Measurements from ENCODE around the gene CDHR3. TPM values are rescaled to one million over a fixed set of nuclear protein-coding genes. Genes with fewer than 3 reads are reported as not detected.

Gene CDHR3
- total RNA-seq, 1 donor from 2014 or later: 1.4 TPM

GRCh38 chr7:106073701-106074100 lies 110.6 kb downstream of the CDHR3 start:
- no peak overlapping the region for H3K9ac ChIP-seq
- Mint-ChIP-seq H3K4me3 (no peak overlapping the region), H3K9me3 (no peaks in the 10 kb centered on the region), H3K27me3 (ENCODE audit: insufficient read depth, low read depth) (peaks cover 8% of the 10 kb centered on the region), H3K4me1 (peaks cover 31% of the 10 kb centered on the region), H3K27ac (peak overlapping the region; percentile 1), H3K36me3 (no peaks in the 10 kb centered on the region)
- H3F3A ChIP-seq (ENCODE audit: low read depth): no peaks in the 10 kb centered on the region
- H4K20me1 ChIP-seq (ENCODE audit: low read depth): no peaks in the 10 kb centered on the region
- H2AFZ ChIP-seq (replicated peaks): no peak overlapping the region
- no peaks in the 10 kb centered on the region for H3K27me3 ChIP-seq
- no peak overlapping the region for H3K4me2 ChIP-seq
- TF ChIP-seq EZH2phosphoT487 (IDR thresholded peaks at IDR 0.05) (no peak), EZH2 (IDR thresholded peaks at IDR 0.05) (no peak)
- TF ChIP-seq, protein P1, sequence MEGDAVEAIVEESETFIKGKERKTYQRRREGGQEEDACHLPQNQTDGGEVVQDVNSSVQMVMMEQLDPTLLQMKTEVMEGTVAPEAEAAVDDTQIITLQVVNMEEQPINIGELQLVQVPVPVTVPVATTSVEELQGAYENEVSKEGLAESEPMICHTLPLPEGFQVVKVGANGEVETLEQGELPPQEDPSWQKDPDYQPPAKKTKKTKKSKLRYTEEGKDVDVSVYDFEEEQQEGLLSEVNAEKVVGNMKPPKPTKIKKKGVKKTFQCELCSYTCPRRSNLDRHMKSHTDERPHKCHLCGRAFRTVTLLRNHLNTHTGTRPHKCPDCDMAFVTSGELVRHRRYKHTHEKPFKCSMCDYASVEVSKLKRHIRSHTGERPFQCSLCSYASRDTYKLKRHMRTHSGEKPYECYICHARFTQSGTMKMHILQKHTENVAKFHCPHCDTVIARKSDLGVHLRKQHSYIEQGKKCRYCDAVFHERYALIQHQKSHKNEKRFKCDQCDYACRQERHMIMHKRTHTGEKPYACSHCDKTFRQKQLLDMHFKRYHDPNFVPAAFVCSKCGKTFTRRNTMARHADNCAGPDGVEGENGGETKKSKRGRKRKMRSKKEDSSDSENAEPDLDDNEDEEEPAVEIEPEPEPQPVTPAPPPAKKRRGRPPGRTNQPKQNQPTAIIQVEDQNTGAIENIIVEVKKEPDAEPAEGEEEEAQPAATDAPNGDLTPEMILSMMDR (IDR thresholded peaks at IDR 0.05): no peak
- DNase-seq (ENCODE audit: low spot score): no peak
- no peaks in the 10 kb centered on the region for H3K4me1 ChIP-seq
- no peak overlapping the region for H3K4me3 ChIP-seq
- no peaks in the 10 kb centered on the region for H3K36me3 ChIP-seq
- no peak overlapping the region for H3K27ac ChIP-seq
- no peaks in the 10 kb centered on the region for H3K9me3 ChIP-seq (ENCODE audit: low read depth)
- H3K79me2 ChIP-seq (ENCODE audit: low read depth): no peaks in the 10 kb centered on the region

DNA sequence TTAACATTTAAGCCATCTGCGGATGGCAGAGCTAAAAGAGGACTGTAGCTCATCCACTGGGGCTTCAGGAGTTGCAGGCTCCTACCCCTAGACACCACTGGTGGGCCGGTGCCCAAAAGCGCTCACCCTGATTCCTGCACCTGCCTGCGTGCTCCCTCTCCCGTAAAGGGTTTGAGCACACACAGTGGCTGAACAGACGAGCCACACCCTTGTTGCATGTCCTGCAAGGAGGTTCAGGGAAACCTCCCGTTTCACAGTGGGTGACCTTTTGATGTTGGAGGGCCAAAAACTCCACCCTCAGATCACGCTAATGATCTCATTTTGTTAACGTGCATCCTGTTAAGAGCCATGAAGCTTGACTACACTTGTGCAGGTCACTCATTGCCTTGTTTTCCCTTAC lies 111.2 kb downstream of the CDHR3 start:
- Histone ChIP-seq H3K27ac (no peak overlapping the region), H3K36me3 (no peaks in the 10 kb centered on the region), H3K4me1 (no peaks in the 10 kb centered on the region), H3K27me3 (no peaks in the 10 kb centered on the region), H3K4me2 (no peak overlapping the region), H4K20me1 (ENCODE audit: low read depth) (no peaks in the 10 kb centered on the region), H2AFZ (replicated peaks) (no peak overlapping the region), H3K4me3 (no peak overlapping the region), H3F3A (ENCODE audit: low read depth) (no peaks in the 10 kb centered on the region), H3K79me2 (ENCODE audit: low read depth) (no peaks in the 10 kb centered on the region), H3K9ac (no peak overlapping the region), H3K9me3 (ENCODE audit: low read depth) (no peaks in the 10 kb centered on the region)
- Mint-ChIP-seq H3K27ac (no peak overlapping the region), H3K9me3 (no peaks in the 10 kb centered on the region), H3K4me3 (no peak overlapping the region), H3K4me1 (peaks cover 31% of the 10 kb centered on the region), H3K36me3 (no peaks in the 10 kb centered on the region), H3K27me3 (ENCODE audit: insufficient read depth, low read depth) (peaks cover 8% of the 10 kb centered on the region)
- no peak for DNase-seq (ENCODE audit: low spot score)
- no peak for TF ChIP-seq EZH2 (IDR thresholded peaks at IDR 0.05)
- TF ChIP-seq, protein P1 (IDR thresholded peaks at IDR 0.05): no peak
- no peak for TF ChIP-seq EZH2phosphoT487 (IDR thresholded peaks at IDR 0.05)

- H3K4me1 Mint-ChIP-seq: peaks cover 31% of the 10 kb centered on the region
- TF ChIP-seq EZH2 (IDR thresholded peaks at IDR 0.05): no peak
- TF ChIP-seq, protein P1 (IDR thresholded peaks at IDR 0.05): no peak
- no peak for TF ChIP-seq EZH2phosphoT487 (IDR thresholded peaks at IDR 0.05)
- no peaks in the 10 kb centered on the region for H3K4me1 ChIP-seq
- no peak overlapping the region for H3K4me3 Mint-ChIP-seq
- H3K4me3 ChIP-seq: no peak overlapping the region
- H4K20me1 ChIP-seq (ENCODE audit: low read depth): no peaks in the 10 kb centered on the region
- no peak overlapping the region for H3K9ac ChIP-seq
- no peaks in the 10 kb centered on the region for H3K79me2 ChIP-seq (ENCODE audit: low read depth)
- no peak overlapping the region for H2AFZ ChIP-seq (replicated peaks)
- H3K27me3 Mint-ChIP-seq (ENCODE audit: insufficient read depth, low read depth): peaks cover 4% of the 10 kb centered on the region
- no peaks in the 10 kb centered on the region for H3F3A ChIP-seq (ENCODE audit: low read depth)
- no peaks in the 10 kb centered on the region for H3K36me3 ChIP-seq
- H3K27me3 ChIP-seq: no peaks in the 10 kb centered on the region
- no peak overlapping the region for H3K4me2 ChIP-seq
- no peak overlapping the region for H3K27ac Mint-ChIP-seq
- DNase-seq (ENCODE audit: low spot score): no peak
- H3K9me3 Mint-ChIP-seq: no peaks in the 10 kb centered on the region
- no peak overlapping the region for H3K27ac ChIP-seq
- no peaks in the 10 kb centered on the region for H3K36me3 Mint-ChIP-seq
- H3K9me3 ChIP-seq (ENCODE audit: low read depth): no peaks in the 10 kb centered on the region
Measured at GRCh38 chr7:106075937-106076336, 112.9 kb downstream of the CDHR3 start.

All from neural progenitor cell (in vitro differentiated cells).